GM12801 (cell line): ENCODE measurements around the gene EMP3.
A peak's percentile ranks its signal among the peaks of the same experiment; 100 is the strongest.

Source experiments
- CTCF ChIP-seq: IDR thresholded peaks from one replicate; pipeline ENCODE4 v1.5.1; 2011; ENCODE audit warnings: control low read depth; ENCODE audit not compliant: insufficient read length; ENCODE audit errors: extremely low read depth

EMP3 gene

GRCh38 chr19:48333467-48334384 lies 8.4 kb downstream of the EMP3 start:
- TF ChIP-seq CTCF, result peak; percentile 41

- TF ChIP-seq CTCF, result no peak
Observed at GRCh38 chr19:48338253-48338755, 13.0 kb downstream of the EMP3 start.

- TF ChIP-seq CTCF, result no peak
Observed at GRCh38 chr19:48338802-48339503, 13.6 kb downstream of the EMP3 start.

GRCh38 chr19:48340995-48341394 lies 15.6 kb downstream of the EMP3 start:
- no peak for TF ChIP-seq CTCF

GRCh38 chr19:48341515-48342413 lies 16.4 kb downstream of the EMP3 start:
- no peak for TF ChIP-seq CTCF

- no peak for TF ChIP-seq CTCF
Observed at GRCh38 chr19:48342414-48342738, 17.0 kb downstream of the EMP3 start.
